ENCODE results near the gene EPHB4. TPM values are rescaled to one million over a fixed set of nuclear protein-coding genes. Genes with fewer than 3 reads are reported as not detected.

Gene EPHB4
- total and polyA plus RNA-seq, 2 of the 8 experiments (the other 6 are each of a cell fraction or from before 2014, with no cell fraction given): 85.0 to 113 TPM

DNA sequence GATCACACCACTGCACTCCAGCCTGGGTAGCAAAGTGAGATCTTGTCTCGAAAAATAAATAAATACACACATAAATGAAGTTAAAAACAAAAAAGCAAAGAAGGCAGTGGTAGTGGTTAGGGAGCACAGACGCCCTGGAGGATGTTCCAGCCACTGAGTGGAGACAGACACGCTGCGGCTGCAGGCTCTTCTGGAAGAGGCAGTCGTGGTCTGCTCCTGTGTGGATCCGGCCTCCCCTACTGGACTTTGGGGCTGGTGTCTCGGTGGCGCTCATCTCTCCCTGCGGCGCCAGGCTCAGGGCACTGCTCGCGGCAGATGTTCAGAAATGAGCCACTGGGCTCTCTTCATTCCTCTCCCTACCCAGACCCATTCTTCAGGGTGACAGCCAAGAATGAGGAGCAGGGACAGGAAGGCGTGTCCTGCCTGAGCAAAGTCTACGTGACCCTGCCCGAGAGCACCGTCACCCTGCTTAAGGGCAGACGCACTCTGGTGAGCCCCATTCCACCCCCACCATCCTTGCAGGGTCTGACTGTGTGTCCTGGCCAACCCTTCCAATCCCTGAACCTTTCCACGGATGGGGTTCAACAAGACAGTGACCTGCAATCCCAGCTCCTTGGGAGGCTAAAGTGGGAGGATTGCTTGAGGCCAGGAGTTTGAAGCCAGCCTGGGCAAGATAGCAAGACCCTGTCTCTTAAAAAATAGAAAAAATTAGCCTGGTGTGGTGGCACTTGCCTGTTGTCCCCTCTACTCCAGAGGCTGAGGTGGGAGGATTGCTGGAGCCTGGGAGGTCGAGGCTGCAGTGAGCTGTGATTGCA is 67.8 kb downstream of the EPHB4 start (continued):
- TF ChIP-seq, protein P1, sequence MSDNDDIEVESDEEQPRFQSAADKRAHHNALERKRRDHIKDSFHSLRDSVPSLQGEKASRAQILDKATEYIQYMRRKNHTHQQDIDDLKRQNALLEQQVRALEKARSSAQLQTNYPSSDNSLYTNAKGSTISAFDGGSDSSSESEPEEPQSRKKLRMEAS (IDR thresholded peaks at IDR 0.05): no peak

Measured in H1 (cell line).